Loucy (cell line): ENCODE measurements around the gene MCUR1.

Experiments
- H2AFZ ChIP-seq: fragments of 200-600 bp; sonication (generic); 2 replicates; pipeline ENCODE4 v1.6.0; 2016; ENCODE audit warnings: antibody characterized with exemption, mild to moderate bottlenecking, low read length, moderate library complexity
- H3F3A ChIP-seq: fragments of 200-600 bp; 2 replicates; pipeline ENCODE4 v1.6.0; 2016; ENCODE audit warnings: antibody characterized with exemption, low read depth, mild to moderate bottlenecking
- H3K27me3 ChIP-seq: fragments of 200-600 bp; sonication (generic); 2 replicates; pipeline ENCODE4 v1.6.1; 2014; ENCODE audit warnings: low read length, mild to moderate bottlenecking; ENCODE audit not compliant: insufficient read depth, poor library complexity, severe bottlenecking
- H3K36me3 ChIP-seq: fragments of 200-600 bp; sonication (generic); 2 replicates; pipeline ENCODE4 v1.6.1; 2016; ENCODE audit warnings: low read length; ENCODE audit not compliant: insufficient read depth
- H3K4me1 ChIP-seq: fragments of 200-600 bp; sonication (generic); 2 replicates; pipeline ENCODE4 v1.5.1; 2014; ENCODE audit warnings: low read length, mild to moderate bottlenecking; ENCODE audit not compliant: insufficient read depth, poor library complexity, severe bottlenecking
- H3K4me2 ChIP-seq: fragments of 200-600 bp; sonication (generic); 2 replicates; pipeline ENCODE4 v1.6.0; 2014; ENCODE audit warnings: antibody characterized with exemption, low read length, low read depth, mild to moderate bottlenecking; ENCODE audit not compliant: poor library complexity, severe bottlenecking
- H3K4me3 ChIP-seq: fragments of 200-600 bp; sonication (generic); 2 replicates; pipeline ENCODE4 v1.5.1; 2014; ENCODE audit warnings: low read length, mild to moderate bottlenecking, mixed read lengths; ENCODE audit not compliant: poor library complexity, severe bottlenecking
- H3K79me2 ChIP-seq: fragments of 200-600 bp; sonication (generic); 2 replicates; pipeline ENCODE4 v1.6.1; 2014; ENCODE audit warnings: low read length; ENCODE audit not compliant: insufficient read depth
- H3K9ac ChIP-seq: fragments of 200-600 bp; sonication (generic); 2 replicates; pipeline ENCODE4 v1.6.0; 2014; ENCODE audit warnings: mild to moderate bottlenecking, low read depth, low read length, moderate library complexity; ENCODE audit not compliant: poor library complexity, severe bottlenecking
- H3K9me2 ChIP-seq: fragments of 200-600 bp; sonication (generic); replicated peaks from 2 replicates; pipeline ENCODE4 v1.6.1; 2016; ENCODE audit warnings: low read depth, low read length, mixed read lengths
- H3K9me3 ChIP-seq: fragments of 200-600 bp; sonication (generic); 2 replicates; pipeline ENCODE4 v1.6.1; 2014; ENCODE audit warnings: mild to moderate bottlenecking, antibody characterized with exemption, low read length, low read depth; ENCODE audit not compliant: insufficient read depth
- H4K20me1 ChIP-seq: fragments of 200-600 bp; sonication (generic); 2 replicates; pipeline ENCODE4 v1.6.0; 2014; ENCODE audit warnings: antibody characterized with exemption, low read length, mild to moderate bottlenecking; ENCODE audit not compliant: insufficient read depth, poor library complexity, severe bottlenecking
- CTCF ChIP-seq: fragments of 200-600 bp; sonication (generic); conservative IDR thresholded peaks from 2 replicates; pipeline ENCODE4 v1.5.1; 2014; ENCODE audit warnings: mild to moderate bottlenecking, antibody characterized with exemption, low read length
- EZH2phosphoT487 ChIP-seq: fragments of 200-600 bp; IDR thresholded peaks from 2 replicates; pipeline ENCODE4 v1.6.1; 2018; ENCODE audit warnings: antibody characterized with exemption, mild to moderate bottlenecking, moderate library complexity, borderline replicate concordance

Gene MCUR1

GRCh38 chr6:13761361-13762036, 52.9 kb downstream of the MCUR1 start:
- Histone ChIP-seq H3K4me2 (no peak overlapping the region), H3K27me3 (no peaks in the 10 kb centered on the region), H3K9ac (no peak overlapping the region), H3K79me2 (no peaks in the 10 kb centered on the region), H3K36me3 (no peaks in the 10 kb centered on the region), H3K4me3 (no peak overlapping the region), H3F3A (peaks cover 4% of the 10 kb centered on the region; the same call in 1 of the 2 replicates), H2AFZ (no peak overlapping the region), H4K20me1 (no peaks in the 10 kb centered on the region), H3K9me2 (no peaks in the 10 kb centered on the region), H3K4me1 (peaks cover 36% of the 10 kb centered on the region), H3K9me3 (no peaks in the 10 kb centered on the region)
- TF ChIP-seq CTCF, result no peak
- TF ChIP-seq EZH2phosphoT487, result no peak

- H2AFZ ChIP-seq, result no peak overlapping the region
- H3K4me3 ChIP-seq, result no peak overlapping the region
These were observed 53.8 kb downstream of the MCUR1 start for GRCh38 chr6:13760307-13761304.

GRCh38 chr6:13759025-13759424, 55.3 kb downstream of the MCUR1 start:
- Histone ChIP-seq H3K27me3 (no peaks in the 10 kb centered on the region), H3K4me1 (peaks cover 24% of the 10 kb centered on the region), H3K4me3 (no peak overlapping the region), H3F3A (peaks cover 4% of the 10 kb centered on the region; the same call in 1 of the 2 replicates), H3K79me2 (no peaks in the 10 kb centered on the region), H2AFZ (no peak overlapping the region), H3K9ac (no peak overlapping the region), H3K4me2 (no peak overlapping the region), H3K9me2 (no peaks in the 10 kb centered on the region), H3K9me3 (no peaks in the 10 kb centered on the region), H4K20me1 (no peaks in the 10 kb centered on the region), H3K36me3 (no peaks in the 10 kb centered on the region)
- no peak for TF ChIP-seq CTCF
- no peak for TF ChIP-seq EZH2phosphoT487

More at GRCh38 chr6:13760307-13761304, 53.8 kb downstream of the MCUR1 start:
- Histone ChIP-seq H3K27me3 (no peaks in the 10 kb centered on the region), H3K9me2 (no peaks in the 10 kb centered on the region), H3K4me1 (peaks cover 27% of the 10 kb centered on the region), H3K9me3 (no peaks in the 10 kb centered on the region), H3K4me2 (no peak overlapping the region), H4K20me1 (no peaks in the 10 kb centered on the region), H3K9ac (no peak overlapping the region), H3F3A (peaks cover 4% of the 10 kb centered on the region; the same call in 1 of the 2 replicates), H3K79me2 (no peaks in the 10 kb centered on the region), H3K36me3 (no peaks in the 10 kb centered on the region)
- TF ChIP-seq EZH2phosphoT487 (no peak), CTCF (no peak)
